HepG2 (cell line): Measurements from ENCODE around the gene VAMP2. TPM values are rescaled to one million over a fixed set of nuclear protein-coding genes. Genes with fewer than 3 reads are reported as not detected.

Experiments
- AFF4 ChIP-seq: sonication (generic); formaldehyde crosslinking; IDR thresholded peaks from 2 replicates; pipeline ENCODE4 v1.4.0; 2020; ENCODE audit warnings: missing genetic modification reagents
- AKAP8 ChIP-seq: sonication (generic); formaldehyde crosslinking; IDR thresholded peaks from 2 replicates; pipeline ENCODE4 v1.5.1; 2020; ENCODE audit warnings: mild to moderate bottlenecking, missing genetic modification reagents
- CERS6 ChIP-seq: sonication (generic); formaldehyde crosslinking; IDR thresholded peaks from 2 replicates; pipeline ENCODE4 v1.5.0; 2020; ENCODE audit warnings: missing genetic modification reagents
- CHD2 ChIP-seq: IDR thresholded peaks from 2 replicates; pipeline ENCODE4 v1.6.1; 2011; ENCODE audit warnings: low read depth, low read length, improper control_type of control experiment
- E2F2 ChIP-seq: sonication (generic); formaldehyde crosslinking; IDR thresholded peaks from 2 replicates; pipeline ENCODE4 v1.4.0; 2020; ENCODE audit warnings: missing genetic modification reagents, borderline replicate concordance
- ETV6 ChIP-seq: sonication (generic); formaldehyde crosslinking; conservative IDR thresholded peaks from 2 replicates; pipeline ENCODE4 v1.4.0; 2020; ENCODE audit warnings: missing genetic modification reagents
- GABPB1 ChIP-seq: IDR thresholded peaks from 2 replicates; pipeline ENCODE4 v1.6.1; 2016; ENCODE audit warnings: mild to moderate bottlenecking, missing genetic modification reagents, moderate library complexity, missing compliant biosample characterization
- HNRNPK ChIP-seq: fragments of 200-400 bp; formaldehyde crosslinking; IDR thresholded peaks from 2 replicates; pipeline ENCODE4 v1.6.1; 2018; ENCODE audit warnings: low read length, low read depth, moderate library complexity, mild to moderate bottlenecking; ENCODE audit not compliant: poor library complexity, severe bottlenecking
- KDM1A ChIP-seq: IDR thresholded peaks from 2 replicates; pipeline ENCODE4 v1.6.1; 2016; ENCODE audit warnings: missing compliant biosample characterization
- KMT2B ChIP-seq: IDR thresholded peaks from 2 replicates; pipeline ENCODE4 v1.6.1; 2016; ENCODE audit warnings: missing genetic modification reagents, missing compliant biosample characterization
- NPAS2 ChIP-seq: sonication (generic); formaldehyde crosslinking; IDR thresholded peaks from 2 replicates; pipeline ENCODE4 v1.8.0; 2022; ENCODE audit warnings: mild to moderate bottlenecking, missing genetic modification reagents, borderline replicate concordance
- RCOR2 ChIP-seq: IDR thresholded peaks from 2 replicates; pipeline ENCODE4 v1.6.1; 2016; ENCODE audit warnings: missing biosample characterization, missing genetic modification reagents
- RNF219 ChIP-seq: sonication (generic); formaldehyde crosslinking; IDR thresholded peaks from 2 replicates; pipeline ENCODE4 v1.5.0; 2020; ENCODE audit warnings: mild to moderate bottlenecking, missing genetic modification reagents
- SMC3 ChIP-seq: IDR thresholded peaks from 2 replicates; pipeline ENCODE4 v1.6.1; 2011; ENCODE audit warnings: low read length, improper control_type of control experiment
- TCF12 ChIP-seq, 2 experiments: fragments of 450-650 bp in 1 of 2; sonication (generic) in 1 of 2; formaldehyde crosslinking in 1 of 2; IDR thresholded peaks; 2 replicates each; pipeline versions ENCODE4 v1.6.1 to v1.8.0; 2017 to 2022; ENCODE audit warnings: antibody characterized with exemption in 1 of 2, mild to moderate bottlenecking in 1 of 2, missing genetic modification reagents in 1 of 2, moderate library complexity in 1 of 2
- TEAD3 ChIP-seq: optimal IDR thresholded peaks from 2 replicates; pipeline ENCODE3; 2016; ENCODE audit warnings: borderline replicate concordance
- ZNF674 ChIP-seq: sonication (generic); formaldehyde crosslinking; IDR thresholded peaks from 2 replicates; pipeline ENCODE4 v1.5.0; 2020; ENCODE audit warnings: low read depth, mild to moderate bottlenecking, missing genetic modification reagents
- ZNF775 ChIP-seq: sonication (generic); formaldehyde crosslinking; IDR thresholded peaks from 2 replicates; pipeline ENCODE4 v1.4.0; 2020; ENCODE audit warnings: missing genetic modification reagents, mild to moderate bottlenecking, moderate library complexity, borderline replicate concordance
- ZSCAN22 ChIP-seq: sonication (generic); formaldehyde crosslinking; IDR thresholded peaks from 2 replicates; pipeline ENCODE4 v1.4.0; 2020; ENCODE audit warnings: mild to moderate bottlenecking, missing genetic modification reagents
- polyA plus RNA-seq, 8 experiments: library from polyadenylated mRNA; depleted of rRNA in 3 of 8; stranded (reverse) in 7 of 8; unstranded in 1 of 8; fragments of >200 nt; fragmentation: Illumina TruSeq in 4 of 8; extraction: Trizol in 4 of 8; gene quantifications; 2 replicates each; pipeline versions ENCODE4 v1.2.1 to v1.2.3, GENCODE V29; 2011 to 2016; ENCODE audit warnings: low read depth in 4 of 8, missing spikeins in 1 of 8, mixed read lengths in 1 of 8; ENCODE audit not compliant: insufficient read depth in 1 of 8
- total RNA-seq, 5 experiments: library from RNA; depleted of rRNA; stranded (reverse); fragments of >200 nt; fragmentation: Illumina TruSeq; extraction: Trizol; gene quantifications; 2 replicates each; pipeline ENCODE4 v1.2.3, GENCODE V29; 2016; ENCODE audit warnings: low read depth in 1 of 5

VAMP2 gene
- total and polyA plus RNA-seq, 2 of the 13 experiments (the other 11 are each of a cell fraction or from before 2014, with no cell fraction given): 3.9 to 17.2 TPM

- TF ChIP-seq NPAS2: no peak
- 0 out of 2 replicates have a peak, but pooled peaks have one; percentile 18 for TF ChIP-seq KDM1A
- no peak for TF ChIP-seq ZNF674 (CRISPR knock-in tag)
- peak; percentile 94; the same call in 1 of the 2 replicates for TF ChIP-seq RNF219
- TF ChIP-seq TCF12 (IDR thresholded peaks at IDR 0.05): no peak
- TF ChIP-seq TCF12 (CRISPR knock-in tag; IDR thresholded peaks at IDR 0.05): no peak
- TF ChIP-seq RCOR2: no peak; the same call in 1 of the 2 replicates
- peak; percentile 77 for TF ChIP-seq GABPB1 (CRISPR knock-in tag)
- TF ChIP-seq TEAD3 (CRISPR knock-in tag): peak; percentile 62
- peak; percentile 82 for TF ChIP-seq SMC3
- peak; percentile 82 for TF ChIP-seq CHD2
- no peak for TF ChIP-seq AFF4 (CRISPR knock-in tag)
- TF ChIP-seq AKAP8 (CRISPR knock-in tag): no peak
- no peak for TF ChIP-seq ZNF775 (CRISPR knock-in tag)
- no peak for TF ChIP-seq ETV6
- TF ChIP-seq HNRNPK: no peak
- TF ChIP-seq ZSCAN22: no peak
- TF ChIP-seq CERS6 (CRISPR knock-in tag): no peak
- TF ChIP-seq KMT2B (CRISPR knock-in tag): no peak
- 0 out of 2 replicates have a peak, but pooled peaks have one; percentile 37 for TF ChIP-seq E2F2 (CRISPR knock-in tag)
Measured at GRCh38 chr17:8138672-8139371, 23.9 kb downstream of the VAMP2 start (continued).
